T47D (cell line): ENCODE results near the gene GGN.
"Not testable (repeated sequence)": the region's sequence is repeated elsewhere in the genome, so short reads cannot be mapped to it uniquely, and the experiment has no call there.

ENCODE experiments used
- DNase-seq, 2 experiments: peaks; one replicate each; pipeline versions ENCODE4 v3.0.0 to v3.0.0-alpha.2; 2011 to 2012; ENCODE audit warnings: low read depth in 1 of 2, low spot score in 1 of 2
- JUND ChIP-seq: IDR thresholded peaks from 2 replicates; pipeline ENCODE4 v1.6.1; 2012; ENCODE audit warnings: low read depth
- in situ Hi-C: cut with HindIII; loops from 2 replicates; pipeline ENCODE4 v1.10.0; 2016; ENCODE audit warnings: low sequenced_read_pairs, low pct_unique_long_range_greater_than_20kb

GGN gene

GRCh38 chr19:38424272-38424671 lies 36.4 kb upstream of the GGN start:
- TF ChIP-seq JUND, result no peak
- in situ Hi-C loops, result no loop called here
- no peak for DNase-seq

GRCh38 chr19:38422438-38422837 lies 34.6 kb upstream of the GGN start:
- in situ Hi-C loops, result no loop called here
- no peak for DNase-seq
- TF ChIP-seq JUND, result no peak

- in situ Hi-C loops, result no loop called here
- TF ChIP-seq JUND, result no peak
These were observed 34.0 kb upstream of the GGN start for GRCh38 chr19:38421856-38422255.

GRCh38 chr19:38420935-38421334 lies 33.1 kb upstream of the GGN start:
- no peak for DNase-seq
- no peak for TF ChIP-seq JUND
- in situ Hi-C loops, result no loop called here

More at GRCh38 chr19:38421856-38422255, 34.0 kb upstream of the GGN start:
- no peak for DNase-seq

GRCh38 chr19:38417544-38418506 lies 30.0 kb upstream of the GGN start:
- peak; percentile 35 to 68 for DNase-seq
- no peak for TF ChIP-seq JUND
- in situ Hi-C loops, result no loop called here

- in situ Hi-C loops, result no loop called here
These were observed 29.3 kb upstream of the GGN start for GRCh38 chr19:38417146-38417543.

GRCh38 chr19:38413416-38413815 lies 25.6 kb upstream of the GGN start:
- in situ Hi-C loops, result no loop called here

More at GRCh38 chr19:38417146-38417543, 29.3 kb upstream of the GGN start:
- no peak for DNase-seq
- TF ChIP-seq JUND, result no peak

GRCh38 chr19:38412961-38413360 lies 25.1 kb upstream of the GGN start:
- in situ Hi-C loops, result no loop called here
- TF ChIP-seq JUND, result no peak

More at GRCh38 chr19:38413416-38413815, 25.6 kb upstream of the GGN start:
- no peak for TF ChIP-seq JUND
- DNase-seq, result no peak

GRCh38 chr19:38412491-38412890 lies 24.7 kb upstream of the GGN start:
- no peak for DNase-seq
- no peak for TF ChIP-seq JUND
- in situ Hi-C loops, result no loop called here

More at GRCh38 chr19:38412961-38413360, 25.1 kb upstream of the GGN start:
- DNase-seq, result no peak

GRCh38 chr19:38411898-38412297 lies 24.1 kb upstream of the GGN start:
- in situ Hi-C loops, DNase-seq: not testable (repeated sequence)

- DNase-seq, result no peak
- no peak for TF ChIP-seq JUND
- in situ Hi-C loops, result no loop called here
These were observed 23.3 kb upstream of the GGN start for GRCh38 chr19:38411041-38411712.

GRCh38 chr19:38410407-38410806 lies 22.6 kb upstream of the GGN start:
- DNase-seq, in situ Hi-C loops: not testable (repeated sequence)

- DNase-seq, result no peak
- in situ Hi-C loops, result no loop called here
- no peak for TF ChIP-seq JUND
These were observed 21.8 kb upstream of the GGN start for GRCh38 chr19:38409631-38410133.
